ENCODE data around the gene RRAGB.
A peak's percentile ranks its signal among the peaks of the same experiment; 100 is the strongest.
"Not testable (repeated sequence)": the region's sequence is repeated elsewhere in the genome, so short reads cannot be mapped to it uniquely, and the experiment has no call there.

Gene RRAGB

DNA sequence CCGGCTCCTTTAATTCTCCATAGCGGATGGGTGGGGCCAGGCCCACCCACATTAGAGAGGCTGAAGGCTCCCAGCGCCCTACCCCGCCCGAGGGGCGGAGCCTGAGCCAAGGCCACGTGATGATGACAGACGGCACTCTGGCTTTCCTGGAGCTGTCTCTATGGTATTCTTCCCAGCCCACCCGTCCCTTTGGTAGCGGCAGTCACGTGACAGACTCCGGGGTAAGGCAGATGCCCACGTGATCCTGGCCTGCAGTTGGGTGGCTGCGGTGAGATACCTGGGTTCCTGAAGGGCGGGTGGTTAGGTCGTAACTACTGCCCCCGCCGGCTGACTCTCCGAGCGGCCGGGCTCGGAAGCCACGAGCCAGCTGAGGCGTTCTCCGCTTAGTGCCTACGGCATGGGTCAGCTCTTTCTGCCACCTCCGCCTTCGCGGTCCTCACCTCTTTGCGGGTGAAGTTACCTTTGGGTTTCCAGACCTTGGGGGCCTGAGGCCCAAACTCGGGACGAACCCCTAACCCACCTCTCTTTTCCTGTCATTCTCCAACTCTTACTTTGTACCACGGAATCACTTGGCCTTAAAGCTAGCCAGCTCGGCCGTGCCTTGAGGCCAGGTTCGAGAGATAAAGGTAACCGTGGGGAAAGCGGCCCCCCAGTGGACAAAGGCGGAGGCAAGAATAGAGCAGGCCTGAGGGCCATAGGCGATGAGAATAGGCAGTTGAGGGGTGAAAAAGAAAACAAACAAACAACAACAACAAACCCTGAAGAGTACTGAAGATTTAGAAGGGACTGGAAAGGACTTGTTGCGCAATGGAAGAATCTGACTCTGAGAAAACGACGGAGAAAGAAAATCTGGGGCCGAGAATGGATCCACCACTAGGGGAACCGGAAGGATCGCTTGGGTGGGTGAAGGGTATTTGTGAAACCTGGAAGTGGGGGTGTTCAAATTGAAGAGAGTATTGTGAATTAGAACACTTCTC lies at the start of gene RRAGB:
Gene RRAGB, plus strand, starts transcription at position 229 of the 977 bp plus-strand sequence. Its CDS starts 579 bp downstream, at position 808.
- DNase-seq (ENCODE audit: low read depth in 3 of 3) = peak; percentile 77 to 87 (median 81)

GRCh38 chrX:55668084-55668483 lies 49.5 kb upstream of the RRAGB start:
- DNase-seq (ENCODE audit: low read depth in 3 of 3) = no peak

DNA sequence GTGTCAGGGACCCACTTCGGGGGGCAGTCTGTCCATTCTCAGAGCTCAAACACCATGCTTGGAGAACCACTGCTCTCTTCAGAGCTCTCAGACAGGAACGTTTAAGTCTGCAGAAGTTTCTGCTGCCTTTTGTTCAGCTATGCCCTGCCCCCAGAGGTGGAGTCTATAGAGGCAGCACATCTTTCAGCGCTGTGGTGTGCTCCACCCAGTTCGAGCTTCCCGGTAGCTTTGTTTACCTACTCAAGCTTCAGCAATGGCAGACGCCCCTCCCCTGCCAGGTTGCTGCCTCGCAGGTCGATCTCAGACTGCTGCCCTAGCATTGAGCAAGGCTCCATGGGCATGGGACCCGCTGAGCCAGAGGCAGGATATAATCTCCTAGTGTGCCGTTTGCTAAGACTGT lies 29.0 kb upstream of the RRAGB start:
- DNase-seq (ENCODE audit: low read depth in 3 of 3) = not testable (repeated sequence)

DNA sequence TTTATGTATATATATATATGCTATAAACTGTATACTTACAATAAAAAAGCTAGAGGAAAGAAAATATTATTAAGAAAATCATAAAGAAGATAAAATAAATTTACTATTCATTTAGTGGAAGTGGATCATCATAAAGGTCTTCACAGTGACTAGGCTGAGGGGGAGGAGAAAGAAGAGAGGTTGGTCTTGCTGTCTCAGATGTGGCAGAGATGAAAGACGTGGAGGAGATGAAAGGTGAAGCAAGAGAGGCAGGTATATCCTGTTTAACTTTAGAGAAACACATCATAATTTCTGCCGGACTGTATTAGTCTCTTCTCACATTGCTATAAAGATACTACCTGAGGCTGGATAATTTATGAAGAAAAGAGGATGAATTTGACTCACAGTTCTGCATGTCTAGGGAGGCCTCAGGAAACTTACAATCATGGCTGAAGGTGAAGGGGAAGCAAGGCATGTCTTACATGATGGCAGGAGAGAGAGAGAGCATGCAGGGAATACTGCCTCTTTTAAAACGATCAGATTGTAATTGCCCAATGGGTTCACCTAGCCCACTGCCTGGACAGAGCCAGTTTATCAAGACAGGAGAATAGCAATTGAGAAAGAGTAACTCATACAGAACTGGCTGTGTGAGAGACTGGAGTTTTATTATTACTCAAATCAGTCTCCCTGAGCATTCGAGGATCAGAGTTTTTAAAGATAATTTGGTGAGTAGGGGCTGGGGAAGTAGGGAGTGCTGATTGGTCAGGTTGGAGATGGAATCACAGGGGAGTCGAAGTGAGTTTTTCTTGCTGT lies 22.1 kb upstream of the RRAGB start:
- no peak for DNase-seq (ENCODE audit: low read depth in 3 of 3)

DNA sequence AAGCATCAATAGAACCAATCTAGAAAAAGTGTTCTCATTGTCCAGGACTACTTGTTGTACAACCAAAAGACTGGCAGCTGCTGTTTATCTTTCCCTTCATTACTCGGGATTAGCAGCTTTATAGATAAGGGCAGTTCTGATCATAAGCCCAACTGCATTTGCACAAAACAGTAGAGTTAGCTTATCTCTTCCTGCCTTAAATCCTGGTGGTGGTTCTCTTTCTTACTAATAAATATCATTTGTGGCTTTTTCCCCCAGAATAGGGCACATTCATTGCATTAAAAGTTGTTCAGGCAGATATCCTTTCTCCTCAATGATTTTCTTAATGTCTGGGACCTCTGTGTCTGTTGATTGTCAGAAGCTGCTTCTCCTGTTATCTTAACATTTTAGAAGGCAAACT lies 20.2 kb upstream of the RRAGB start:
- DNase-seq (ENCODE audit: low read depth in 3 of 3) = no peak

GRCh38 chrX:55702671-55703070 lies 14.9 kb upstream of the RRAGB start:
- no peak for DNase-seq (ENCODE audit: low read depth in 3 of 3)

DNA sequence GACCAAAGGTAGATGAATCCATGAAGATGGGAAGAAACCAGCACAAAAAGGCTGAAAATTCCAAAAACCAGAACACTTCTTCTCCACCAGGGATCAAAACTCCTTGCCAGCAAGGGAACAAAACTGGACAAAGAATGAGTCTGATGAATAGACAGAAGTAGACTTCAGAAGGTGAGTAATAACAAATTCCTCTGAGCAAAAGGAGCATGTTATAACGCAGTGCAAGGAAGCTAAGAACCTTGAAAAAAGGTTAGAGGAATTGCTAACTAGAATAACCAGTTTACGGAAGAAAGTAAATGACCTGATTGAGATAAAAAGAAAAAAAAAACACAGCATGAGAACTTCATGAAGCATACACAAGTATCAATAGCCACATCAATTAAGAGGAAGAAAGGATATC lies 14.1 kb upstream of the RRAGB start:
- not testable (repeated sequence) for DNase-seq (ENCODE audit: low read depth in 3 of 3)

DNA sequence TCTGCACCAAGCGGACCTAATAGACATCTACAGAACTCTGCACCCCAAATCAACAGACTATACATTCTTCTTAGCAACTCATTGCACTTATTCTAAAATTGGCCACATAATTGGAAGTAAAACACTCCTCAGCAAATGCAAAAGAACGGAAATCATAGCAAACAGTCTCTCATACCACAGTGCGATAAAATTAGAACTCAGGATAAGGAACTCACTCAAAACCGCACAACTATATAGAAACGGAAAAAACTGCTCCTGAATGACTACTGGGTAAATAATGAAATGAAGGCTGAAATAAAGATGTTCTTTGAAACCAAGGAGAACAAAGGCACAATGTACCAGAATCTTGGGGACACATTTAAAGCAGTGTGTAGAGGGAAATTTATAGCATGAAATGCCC lies 12.5 kb upstream of the RRAGB start:
- not testable (repeated sequence) for DNase-seq (ENCODE audit: low read depth in 3 of 3)

GRCh38 chrX:55709735-55710134 lies 7.8 kb upstream of the RRAGB start:
- DNase-seq (ENCODE audit: low read depth in 3 of 3) = no peak

GRCh38 chrX:55710701-55711100 lies 6.8 kb upstream of the RRAGB start:
- no peak for DNase-seq (ENCODE audit: low read depth in 3 of 3)

DNA sequence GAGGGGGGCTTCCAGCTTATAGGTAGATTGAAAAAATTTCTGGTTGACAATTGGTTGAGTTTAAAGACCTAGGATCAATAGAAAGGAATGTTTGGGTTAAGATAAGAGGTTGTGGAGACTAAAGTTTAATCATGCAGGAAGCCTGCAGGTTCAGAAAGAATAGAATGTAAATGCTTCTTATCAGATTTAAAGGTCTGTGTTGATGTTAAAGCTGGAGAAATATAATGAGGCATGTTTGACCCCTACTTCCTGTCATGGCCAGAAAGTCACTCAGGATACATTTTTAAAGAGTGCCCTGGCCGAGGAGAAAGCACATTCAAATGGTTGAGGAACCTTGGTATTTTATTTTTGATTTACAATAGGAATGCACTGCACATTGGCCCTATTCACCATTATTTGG lies 3.9 kb upstream of the RRAGB start:
- DNase-seq (ENCODE audit: low read depth in 3 of 3) = no peak

- no peak for DNase-seq (ENCODE audit: low read depth in 3 of 3)
Observed at GRCh38 chrX:55714161-55714560, 3.4 kb upstream of the RRAGB start.

- no peak for DNase-seq (ENCODE audit: low read depth in 3 of 3)
Observed at GRCh38 chrX:55715847-55716246, 1.7 kb upstream of the RRAGB start.

DNA sequence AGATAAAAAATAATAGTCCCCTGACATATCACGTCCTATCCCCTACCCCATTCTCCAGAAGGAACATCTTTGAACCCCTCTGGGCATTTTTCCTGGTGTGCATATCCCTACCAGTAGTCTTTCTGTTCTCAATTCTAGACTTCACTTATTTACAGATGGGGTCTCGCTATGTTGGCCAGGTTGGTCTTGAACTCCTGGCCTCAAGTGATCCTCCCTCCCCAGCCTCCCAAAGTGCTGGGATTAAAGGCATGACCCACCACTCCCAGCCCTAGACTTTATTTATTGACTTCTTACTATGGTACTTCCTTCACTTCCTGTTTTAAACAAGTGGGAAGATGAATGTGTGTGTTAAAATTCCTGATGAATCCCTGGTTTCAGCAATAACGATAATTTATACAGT lies 612 bp upstream of the RRAGB start:
- no peak for DNase-seq (ENCODE audit: low read depth in 3 of 3)

DNA sequence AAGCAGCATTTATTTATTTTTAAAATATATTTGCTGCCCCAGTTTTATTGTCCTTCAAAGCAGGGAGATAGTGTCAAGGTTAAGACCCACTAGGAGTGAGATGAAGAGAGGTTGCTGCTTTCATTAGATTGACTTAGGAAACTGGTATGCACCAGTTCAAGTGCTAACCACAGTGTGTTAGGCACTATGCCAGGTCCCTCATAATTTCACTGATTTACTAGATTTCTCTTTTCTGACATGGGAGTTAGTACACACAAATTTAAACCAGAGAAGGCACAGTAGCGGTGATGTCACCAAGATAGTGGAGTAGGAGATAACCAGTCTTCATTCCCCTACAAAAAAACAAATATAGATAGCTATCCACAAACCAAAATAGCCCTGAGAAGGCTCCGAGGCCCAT lies 14.3 kb downstream of the RRAGB start:
- DNase-seq (ENCODE audit: low read depth in 3 of 3) = no peak

- no peak for DNase-seq (ENCODE audit: low read depth in 3 of 3)
Observed at GRCh38 chrX:55738969-55739368, 21.4 kb downstream of the RRAGB start.

GRCh38 chrX:55742649-55743048 lies 25.1 kb downstream of the RRAGB start:
- DNase-seq (ENCODE audit: low read depth in 3 of 3) = no peak

DNA sequence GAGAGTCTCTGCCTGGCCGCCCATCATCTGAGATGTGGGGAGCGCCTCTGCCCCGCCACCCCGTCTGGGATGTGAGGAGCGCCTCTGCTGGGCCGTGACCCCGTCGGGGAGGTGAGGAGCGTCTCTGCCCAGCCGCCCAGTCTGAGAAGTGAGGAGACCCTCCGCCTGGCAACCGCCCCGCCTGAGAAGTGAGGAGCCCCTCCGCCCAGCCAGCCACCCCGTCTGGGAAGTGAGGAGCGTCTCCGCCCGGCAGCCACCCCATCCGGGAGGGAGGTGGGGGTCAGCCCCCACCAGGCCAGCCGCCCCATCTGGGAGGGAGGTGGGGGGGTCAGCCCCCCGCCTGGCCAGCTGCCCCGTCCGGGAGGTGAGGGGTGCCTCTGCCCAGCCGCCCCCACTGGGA lies 30.9 kb downstream of the RRAGB start:
- DNase-seq (ENCODE audit: low read depth in 3 of 3) = not testable (repeated sequence)

DNA sequence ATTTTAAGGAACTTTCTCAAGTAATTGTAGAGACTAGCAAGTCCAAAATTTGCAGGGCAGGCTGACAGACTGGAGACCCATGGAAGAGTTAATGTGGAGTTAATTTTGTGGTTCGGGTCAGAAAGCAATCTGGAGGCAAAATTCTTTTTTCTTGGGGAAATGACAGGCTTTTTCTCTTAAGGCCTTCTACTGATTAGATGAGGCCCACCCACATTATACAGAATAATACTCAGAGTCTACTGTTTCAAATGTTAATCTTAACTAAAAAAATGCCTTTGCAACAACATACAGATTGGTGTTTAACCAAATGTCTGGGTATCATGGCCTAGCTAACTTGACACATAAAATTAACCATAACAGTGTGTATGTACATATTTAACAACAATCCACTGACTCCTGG lies 32.7 kb downstream of the RRAGB start:
- DNase-seq (ENCODE audit: low read depth in 3 of 3) = no peak

- DNase-seq (ENCODE audit: low read depth in 3 of 3) = no peak
Observed at GRCh38 chrX:55754861-55755294, 37.3 kb downstream of the RRAGB start.

DNA sequence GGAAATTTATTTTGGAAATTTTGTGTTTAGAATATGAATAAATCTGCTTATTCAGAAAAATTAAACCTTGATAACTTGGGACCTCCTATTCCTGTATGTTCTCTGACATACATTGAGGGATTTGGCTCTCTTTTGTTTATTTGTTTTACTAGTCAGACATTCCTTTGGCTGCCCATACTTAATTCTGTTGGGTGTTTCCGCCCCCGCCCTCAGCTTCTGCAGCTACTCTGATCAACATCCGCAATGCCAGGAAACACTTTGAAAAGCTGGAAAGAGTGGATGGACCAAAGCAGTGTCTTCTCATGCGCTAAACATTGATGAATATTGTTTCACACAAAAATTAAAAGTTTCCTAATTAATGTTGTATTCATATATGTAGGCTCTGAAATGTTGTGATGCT lies 40.5 kb downstream of the RRAGB start:
- DNase-seq (ENCODE audit: low read depth in 3 of 3) = no peak

DNA sequence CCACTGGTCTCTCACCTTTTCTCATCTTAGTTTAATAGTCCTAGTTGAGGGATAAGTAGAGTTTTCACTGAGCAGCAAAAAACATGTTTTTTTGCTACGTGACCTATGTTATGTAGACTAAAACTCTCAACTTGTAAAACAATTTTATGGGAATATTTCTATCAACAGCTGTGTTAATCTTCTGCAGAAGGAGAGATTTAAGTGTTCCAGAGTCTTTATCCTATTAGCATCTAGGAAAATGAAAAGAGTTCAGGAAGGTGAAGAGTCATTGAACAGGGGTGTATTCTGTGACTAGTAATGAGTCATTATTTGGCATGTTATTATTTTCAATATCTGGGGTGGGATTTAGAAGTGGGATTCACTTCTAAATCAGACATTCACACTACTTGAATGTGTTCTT lies 41.9 kb downstream of the RRAGB start:
- DNase-seq (ENCODE audit: low read depth in 3 of 3) = no peak

DNA sequence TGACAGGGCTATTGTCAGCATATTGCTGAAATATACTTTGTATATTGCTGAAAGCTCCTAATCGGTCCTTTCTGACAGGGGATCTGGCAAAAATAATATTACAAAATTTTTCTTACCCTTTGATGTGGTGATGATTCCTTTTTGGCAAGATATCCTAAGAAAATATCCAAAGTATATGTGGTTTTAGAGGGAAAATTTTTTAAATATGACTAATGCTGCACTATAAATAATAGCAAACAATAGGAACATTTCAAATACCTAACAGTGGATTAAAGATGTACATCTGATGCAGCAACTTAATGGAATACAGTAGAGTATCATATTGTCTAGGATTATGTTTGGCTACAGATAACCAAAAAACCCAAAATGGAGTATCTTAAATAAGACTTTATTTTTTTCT lies 49.6 kb downstream of the RRAGB start:
- no peak for DNase-seq (ENCODE audit: low read depth in 3 of 3)

Data from stimulated activated CD4-positive, alpha-beta T cell treated with anti-CD3 and anti-CD28 coated beads, TNF-alpha, amount 100 ng/mL, for 24 hours (primary cell).